IPS-18c (cell line): ENCODE results near the gene RUSC1.

Source experiments
- H3K4me3 ChIP-seq: 2 replicates; pipeline ENCODE4 v1.7.0; 2013; ENCODE audit warnings: low read depth, mild to moderate bottlenecking, low read length, moderate library complexity; ENCODE audit not compliant: insufficient read depth
- H3K9me3 ChIP-seq: one replicate; pipeline ENCODE4 v1.6.1; 2013; ENCODE audit warnings: mild to moderate bottlenecking, low read length, moderate library complexity; ENCODE audit not compliant: control insufficient read depth, insufficient read depth

The RUSC1 gene

DNA sequence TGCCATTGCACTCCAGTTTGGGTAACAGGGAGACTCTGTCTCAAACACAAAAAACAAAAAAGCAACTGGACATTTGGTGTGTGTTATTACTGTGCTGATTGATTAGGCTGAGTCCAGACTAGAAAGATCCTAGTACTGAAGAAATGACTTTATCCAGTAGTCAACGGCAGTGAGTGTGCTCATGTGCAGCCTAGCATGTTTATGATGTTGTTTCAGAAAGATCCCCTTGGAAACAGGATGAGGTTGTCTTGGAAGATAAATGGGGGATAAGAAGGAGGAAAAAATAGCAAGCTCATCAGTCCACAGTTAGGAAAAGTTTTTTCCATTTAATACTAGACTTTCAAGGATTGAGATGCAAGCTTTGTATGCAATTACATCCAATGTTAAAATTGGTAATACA, 14.3 kb downstream of the RUSC1 start:
- Histone ChIP-seq H3K4me3 (no peak overlapping the region), H3K9me3 (no peaks in the 10 kb centered on the region)

DNA sequence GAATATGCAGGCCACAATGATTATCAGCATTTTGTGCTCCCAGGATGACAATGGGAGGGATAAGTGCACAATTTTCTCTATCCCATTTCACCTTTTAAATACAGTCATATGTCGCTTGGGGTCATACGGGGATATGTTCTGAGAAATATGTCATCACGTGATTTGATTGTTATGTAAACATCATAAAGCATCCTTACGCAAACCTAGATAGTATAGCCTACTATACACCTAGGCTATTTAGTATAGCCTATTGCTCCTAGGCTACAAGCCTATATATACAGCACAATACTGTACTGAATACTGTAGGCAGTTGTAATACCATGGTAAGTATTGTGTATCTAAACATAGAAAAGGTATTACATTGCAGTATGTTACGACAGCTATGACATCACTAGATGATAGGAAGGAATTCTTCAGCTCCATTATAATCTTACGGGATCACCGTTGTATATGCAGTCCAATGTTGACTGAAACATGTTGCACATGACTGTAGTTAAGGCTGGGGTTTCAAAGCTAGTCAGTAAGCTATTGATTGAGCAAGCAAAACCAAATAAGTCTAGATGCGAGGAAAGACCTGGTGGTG, 18.9 kb downstream of the RUSC1 start:
- Histone ChIP-seq H3K9me3 (no peaks in the 10 kb centered on the region), H3K4me3 (no peak overlapping the region)

DNA sequence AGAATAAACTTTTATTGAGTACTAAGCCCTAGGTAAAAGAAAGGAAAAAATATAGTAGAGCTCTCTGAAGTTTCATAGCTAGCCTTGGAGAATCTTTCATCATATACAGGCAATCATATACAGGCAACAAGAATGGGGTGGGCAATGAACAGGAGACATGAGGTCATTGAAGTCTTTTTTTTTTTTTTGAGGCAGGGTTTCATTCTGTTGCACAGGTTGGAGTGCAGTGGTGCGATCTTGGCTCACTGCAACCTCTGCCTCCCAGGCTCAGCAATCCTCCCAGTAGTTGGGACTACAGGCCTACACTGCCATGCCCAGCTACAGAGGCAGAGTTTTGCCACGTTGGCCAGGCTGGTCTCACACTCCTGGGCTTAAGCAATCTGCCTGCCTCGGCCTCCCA, 22.1 kb downstream of the RUSC1 start:
- H3K9me3 ChIP-seq: no peaks in the 10 kb centered on the region
- no peak overlapping the region for H3K4me3 ChIP-seq

- no peaks in the 10 kb centered on the region for H3K9me3 ChIP-seq
- H3K4me3 ChIP-seq: no peak overlapping the region
These were observed 31.9 kb downstream of the RUSC1 start for GRCh38 chr1:155352631-155353030.

DNA sequence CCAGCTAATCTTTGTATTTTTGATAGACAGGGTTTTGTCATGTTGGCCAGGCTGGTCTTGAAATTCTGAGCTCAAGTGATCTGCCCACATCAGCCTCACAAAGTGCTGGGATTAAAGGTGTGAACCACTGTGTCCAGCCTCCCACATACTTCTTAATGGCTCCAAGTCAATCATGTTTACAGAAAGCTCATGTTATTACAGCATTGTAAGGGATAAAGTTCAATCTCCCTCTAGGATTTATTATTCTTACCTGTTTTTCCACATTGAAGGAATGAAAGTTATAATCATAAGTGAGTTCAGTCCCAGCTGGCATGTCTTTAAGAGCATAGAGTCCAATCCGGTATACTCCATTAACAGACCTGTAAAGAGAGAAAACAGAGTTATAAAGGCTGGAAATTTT, 39.4 kb downstream of the RUSC1 start:
- no peaks in the 10 kb centered on the region for H3K9me3 ChIP-seq
- no peak overlapping the region for H3K4me3 ChIP-seq

GRCh38 chr1:155379180-155379579, 58.5 kb downstream of the RUSC1 start:
- Histone ChIP-seq H3K4me3 (no peak overlapping the region), H3K9me3 (no peaks in the 10 kb centered on the region)

GRCh38 chr1:155379631-155380090, 59.0 kb downstream of the RUSC1 start:
- H3K9me3 ChIP-seq: no peaks in the 10 kb centered on the region
- no peak overlapping the region for H3K4me3 ChIP-seq
